ENCODE measurements around the gene DISC1.
A peak's percentile ranks its signal among the peaks of the same experiment; 100 is the strongest.

Gene DISC1

DNA sequence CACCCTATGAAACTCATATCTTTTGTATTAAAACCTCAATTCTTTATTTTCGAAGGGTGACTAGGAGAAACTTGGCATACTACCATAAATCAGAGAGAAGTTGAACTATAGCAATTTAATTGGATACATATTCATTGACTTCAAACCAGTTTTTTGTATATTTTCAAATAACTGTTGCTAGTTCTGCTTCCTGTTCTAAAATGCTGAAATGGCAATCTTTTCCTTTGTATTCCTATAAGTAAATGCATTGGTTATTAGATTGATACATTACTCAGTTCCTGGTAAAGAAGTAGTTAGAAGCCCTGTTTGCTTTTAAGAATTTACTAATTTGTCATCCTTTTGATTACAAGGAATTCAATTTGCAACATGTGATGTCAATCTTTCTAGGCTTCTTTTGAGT is 200.0 kb downstream of the DISC1 start:
- Mint-ChIP-seq H3K4me1 (no peaks in the 10 kb centered on the region), H3K9me3 (no peaks in the 10 kb centered on the region), H3K4me3 (no peak overlapping the region), H3K27ac (no peak overlapping the region), H3K27me3 (no peaks in the 10 kb centered on the region), H3K36me3 (peaks cover 3% of the 10 kb centered on the region)
- CTCF ChIA-PET, result no interaction called here
- DNase-seq, result no peak

DNA sequence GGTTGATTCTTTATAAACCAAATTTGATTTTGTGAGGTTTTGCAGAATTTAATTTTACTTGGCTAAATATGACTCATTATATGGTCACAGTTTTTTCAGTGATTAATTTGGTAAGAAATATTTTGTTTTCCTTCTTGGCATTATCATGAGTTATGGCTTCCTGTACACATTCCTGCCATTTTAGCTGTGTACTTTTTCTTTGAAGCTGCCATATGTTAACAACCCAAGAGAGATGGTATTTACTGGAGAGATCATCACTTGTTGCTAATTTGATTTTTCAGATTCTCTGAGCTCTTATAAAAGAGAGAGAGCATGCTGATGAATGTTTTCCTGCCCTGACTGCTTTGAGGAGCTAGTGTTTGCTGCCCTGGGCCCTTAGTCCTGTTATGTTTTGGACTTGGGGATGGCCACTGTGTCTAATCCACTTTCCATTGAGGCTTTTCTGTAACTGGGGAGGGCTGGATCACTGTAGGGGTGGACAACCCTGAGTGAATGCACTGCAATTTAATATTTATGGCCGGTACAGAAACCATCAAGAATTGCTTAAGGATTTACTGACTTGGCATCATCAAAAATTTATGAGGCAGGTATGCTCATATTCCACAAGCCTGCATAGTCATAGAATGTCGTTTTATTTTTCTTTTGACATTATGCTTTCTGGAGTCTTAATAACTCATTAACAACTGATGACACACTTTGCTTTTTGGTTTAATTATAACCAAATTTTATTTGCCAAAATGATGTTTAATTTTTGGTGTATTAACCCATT is 200.9 kb downstream of the DISC1 start:
- no peak for DNase-seq
- CTCF ChIA-PET, result no interaction called here
- Mint-ChIP-seq H3K27ac (no peak overlapping the region), H3K36me3 (peaks cover 3% of the 10 kb centered on the region), H3K9me3 (no peaks in the 10 kb centered on the region), H3K4me3 (no peak overlapping the region), H3K4me1 (no peaks in the 10 kb centered on the region), H3K27me3 (no peaks in the 10 kb centered on the region)

DNA sequence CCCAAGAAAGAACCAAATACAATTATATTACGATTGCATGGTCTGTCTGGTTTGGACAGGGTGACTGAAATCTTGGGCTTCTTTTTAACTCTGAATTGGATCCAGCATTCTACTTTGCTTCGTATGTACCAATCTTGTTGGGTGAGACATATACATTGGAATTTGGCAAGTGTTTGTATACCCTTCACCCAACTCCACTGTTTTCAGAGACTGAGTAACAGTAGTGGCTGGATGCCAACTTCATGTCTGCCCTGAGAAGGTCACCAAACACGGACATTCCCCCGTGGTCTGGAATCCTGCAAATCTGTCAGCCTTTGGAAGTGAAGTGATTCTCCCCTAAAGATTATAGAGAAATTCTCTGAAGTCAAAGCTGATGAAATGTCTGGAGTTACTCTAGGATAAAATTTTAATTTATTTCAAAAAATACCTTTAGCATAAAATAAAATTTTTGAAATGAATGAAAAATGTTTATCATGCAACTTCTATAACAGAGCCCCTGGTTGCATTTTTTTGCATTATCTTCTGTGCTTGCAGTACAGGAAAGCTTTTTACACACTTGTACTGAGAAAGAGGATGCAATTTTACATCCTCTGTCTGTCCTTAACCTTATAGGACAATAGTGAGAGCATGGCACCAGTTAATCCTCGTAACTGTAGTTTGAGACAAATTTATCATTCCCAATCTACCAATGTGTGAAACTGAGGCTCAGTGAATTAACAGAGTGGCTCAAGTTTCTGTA is 201.8 kb downstream of the DISC1 start:
- Mint-ChIP-seq H3K9me3 (no peaks in the 10 kb centered on the region), H3K36me3 (peaks cover 3% of the 10 kb centered on the region), H3K27me3 (no peaks in the 10 kb centered on the region), H3K4me3 (no peak overlapping the region), H3K27ac (no peak overlapping the region), H3K4me1 (no peaks in the 10 kb centered on the region)
- DNase-seq, result no peak
- CTCF ChIA-PET, result no interaction called here

DNA sequence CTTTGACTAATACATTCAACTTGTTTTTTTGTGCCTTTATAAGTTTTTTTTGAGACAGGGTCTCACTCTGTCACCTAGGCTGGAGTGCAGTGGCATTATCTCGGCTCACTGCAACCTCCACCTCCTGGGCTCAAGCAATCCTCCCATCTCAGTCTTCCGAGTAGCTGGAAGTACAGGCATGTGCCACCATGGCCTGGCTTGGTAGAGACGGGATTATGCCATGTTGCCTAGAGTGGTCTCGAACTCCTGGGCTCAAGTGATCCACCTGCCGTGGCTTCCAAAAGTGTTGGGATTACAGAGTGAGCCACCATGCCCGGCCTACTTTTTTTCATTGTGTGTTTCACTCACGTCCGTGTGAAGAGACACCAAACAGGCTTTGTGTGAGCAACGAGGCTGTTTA is 202.7 kb downstream of the DISC1 start:
- Mint-ChIP-seq H3K36me3 (peaks cover 3% of the 10 kb centered on the region), H3K4me3 (no peak overlapping the region), H3K27ac (no peak overlapping the region), H3K27me3 (no peaks in the 10 kb centered on the region), H3K9me3 (no peaks in the 10 kb centered on the region), H3K4me1 (no peaks in the 10 kb centered on the region)
- CTCF ChIA-PET, result no interaction called here
- DNase-seq, result no peak

DNA sequence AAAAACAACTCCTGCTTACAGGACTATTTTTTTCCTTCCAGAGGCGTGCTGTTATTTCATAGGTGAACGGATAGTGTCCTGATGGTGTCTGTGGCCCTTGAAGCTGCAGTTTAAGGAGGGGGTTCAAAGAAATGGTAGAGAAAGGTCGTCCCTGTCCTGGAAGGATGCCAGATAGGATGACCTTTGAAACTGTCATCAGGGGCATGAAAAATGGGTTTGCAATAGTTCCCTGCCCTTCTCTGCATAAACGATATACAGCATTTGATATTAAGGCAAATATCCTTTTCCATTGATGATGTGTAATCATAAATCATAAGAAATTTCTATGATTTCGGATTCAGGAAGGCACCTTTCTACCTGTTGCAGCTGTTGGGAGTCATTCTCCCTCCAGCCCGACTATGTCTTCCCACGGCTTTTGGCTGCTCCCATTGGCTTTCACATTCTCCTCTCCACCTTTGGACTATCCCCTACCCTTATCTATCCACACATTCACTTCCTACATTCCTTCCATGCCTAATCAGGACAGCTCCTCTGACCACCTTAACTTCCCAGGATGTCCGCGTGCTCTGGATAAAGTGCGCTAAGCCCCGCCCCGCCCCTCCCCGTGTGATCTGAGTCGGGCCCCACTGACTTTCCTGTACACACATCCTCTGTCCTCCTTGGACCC is 209.8 kb downstream of the DISC1 start:
- H3K27ac Mint-ChIP-seq, result no peak overlapping the region
- H3K4me1 Mint-ChIP-seq, result no peaks in the 10 kb centered on the region
- H3K4me3 Mint-ChIP-seq, result no peak overlapping the region
- no peaks in the 10 kb centered on the region for H3K27me3 Mint-ChIP-seq
- DNase-seq, result no peak
- CTCF ChIA-PET, result no interaction called here
- H3K9me3 Mint-ChIP-seq, result no peaks in the 10 kb centered on the region
- no peaks in the 10 kb centered on the region for H3K36me3 Mint-ChIP-seq

DNA sequence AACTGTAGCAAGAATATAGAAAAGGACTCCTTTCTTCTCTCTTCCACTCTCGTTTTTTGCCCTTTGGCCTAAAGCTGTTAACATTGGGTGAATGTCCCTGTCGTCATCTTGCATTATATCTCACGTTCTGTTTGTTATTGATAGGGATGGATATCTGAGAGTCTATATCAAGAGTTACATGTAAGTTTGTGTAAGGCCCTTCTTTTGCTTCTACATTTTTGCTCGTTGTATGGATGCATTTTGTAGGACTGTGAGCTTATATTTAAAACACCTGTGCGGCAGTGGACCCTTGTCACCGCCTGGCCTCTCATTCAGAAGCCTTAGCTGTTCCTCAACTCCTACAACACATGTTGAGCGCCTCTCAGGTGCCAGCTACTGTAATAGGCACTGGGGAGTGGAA is 211.9 kb downstream of the DISC1 start:
- no peak overlapping the region for H3K27ac Mint-ChIP-seq
- H3K27me3 Mint-ChIP-seq, result no peaks in the 10 kb centered on the region

DNA sequence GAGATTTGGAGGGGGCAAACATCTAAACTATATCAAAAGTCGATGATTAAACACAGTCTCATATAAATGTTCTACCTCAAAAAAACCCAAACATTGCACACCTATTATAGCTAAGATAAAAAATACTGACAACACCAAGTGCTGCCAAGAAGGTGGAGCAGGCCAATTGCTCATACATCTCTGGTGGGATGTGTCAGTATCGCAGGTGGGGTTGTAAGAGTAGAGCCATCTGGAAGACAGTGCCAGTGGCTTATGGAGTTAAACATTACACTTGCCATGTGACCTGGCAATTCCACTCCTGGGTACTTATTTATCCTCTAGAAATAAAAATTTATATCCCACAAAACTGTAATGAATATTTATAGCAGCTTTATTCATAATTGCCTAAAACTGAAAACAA is 213.4 kb downstream of the DISC1 start:
- Mint-ChIP-seq H3K27ac (no peak overlapping the region), H3K4me1 (peaks cover 11% of the 10 kb centered on the region), H3K9me3 (no peaks in the 10 kb centered on the region), H3K27me3 (no peaks in the 10 kb centered on the region), H3K4me3 (no peak overlapping the region), H3K36me3 (no peaks in the 10 kb centered on the region)
- DNase-seq, result no peak
- CTCF ChIA-PET, result no interaction called here

More for the DNA sequence above, 211.9 kb downstream of the DISC1 start:
- DNase-seq, result no peak
- H3K36me3 Mint-ChIP-seq, result no peaks in the 10 kb centered on the region
- CTCF ChIA-PET, result no interaction called here
- peaks cover under 1% of the 10 kb centered on the region for H3K4me1 Mint-ChIP-seq
- H3K4me3 Mint-ChIP-seq, result no peak overlapping the region
- H3K9me3 Mint-ChIP-seq, result no peaks in the 10 kb centered on the region

DNA sequence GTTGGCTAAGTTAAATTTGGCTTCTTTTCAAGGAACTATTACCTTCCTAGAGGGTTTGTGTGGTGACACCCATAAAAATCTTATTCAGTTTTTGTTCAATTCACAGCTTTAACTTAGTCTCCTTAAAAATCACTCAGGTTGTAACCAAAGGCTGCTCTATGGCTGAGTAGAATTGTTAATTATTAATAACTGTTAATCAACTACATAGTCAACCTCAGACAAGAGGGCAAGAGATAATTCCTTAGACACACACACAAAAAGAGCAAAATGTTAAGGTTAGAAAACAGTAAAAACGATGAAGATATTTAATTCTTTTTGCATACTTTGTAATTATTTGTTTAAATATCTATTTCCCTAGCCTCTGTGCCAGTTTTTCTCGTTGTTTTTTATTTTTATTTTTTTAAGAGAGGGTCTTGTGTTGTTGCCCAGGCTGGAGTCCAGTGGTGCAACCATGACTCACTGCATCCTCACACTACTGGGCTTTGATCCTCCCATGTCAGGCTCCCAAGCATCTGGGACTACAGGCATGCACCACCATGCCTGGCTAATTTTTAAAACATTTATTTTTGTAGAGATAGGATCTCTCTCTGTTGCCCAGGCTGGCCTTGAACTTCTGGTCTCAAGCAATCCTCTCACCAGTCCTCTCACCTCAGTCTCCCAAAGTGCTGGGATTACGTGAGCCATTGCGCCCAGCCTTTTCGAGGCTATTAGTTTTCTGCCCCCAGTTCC is 215.2 kb downstream of the DISC1 start:
- DNase-seq, result no peak
- Mint-ChIP-seq H3K4me3 (no peak overlapping the region), H3K9me3 (no peaks in the 10 kb centered on the region), H3K4me1 (peaks cover 14% of the 10 kb centered on the region), H3K27me3 (no peaks in the 10 kb centered on the region), H3K36me3 (no peaks in the 10 kb centered on the region), H3K27ac (no peak overlapping the region)
- CTCF ChIA-PET, result no interaction called here

DNA sequence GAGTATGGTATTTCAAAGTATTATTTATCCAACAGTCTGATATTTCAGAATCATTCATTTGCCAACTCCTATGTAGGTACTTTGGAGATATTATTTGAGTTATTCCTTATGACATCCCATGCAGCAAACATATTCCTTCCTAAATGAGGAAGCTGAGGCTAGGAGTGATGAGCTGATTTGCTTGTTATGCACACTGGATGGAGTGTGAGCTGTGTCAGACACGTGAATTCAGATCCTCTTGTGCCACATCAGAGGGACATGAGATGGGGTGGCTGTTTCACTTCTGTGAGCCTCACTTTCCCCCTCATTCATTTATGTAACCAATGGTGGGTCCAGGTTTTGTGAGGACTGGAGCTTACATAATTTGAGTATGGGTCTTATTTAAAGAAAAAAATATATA is 215.9 kb downstream of the DISC1 start:
- no peaks in the 10 kb centered on the region for H3K9me3 Mint-ChIP-seq
- H3K36me3 Mint-ChIP-seq, result no peaks in the 10 kb centered on the region
- DNase-seq, result no peak
- CTCF ChIA-PET, result no interaction called here
- H3K4me1 Mint-ChIP-seq, result peaks cover 14% of the 10 kb centered on the region
- H3K27ac Mint-ChIP-seq, result no peak overlapping the region
- H3K4me3 Mint-ChIP-seq, result no peak overlapping the region
- no peaks in the 10 kb centered on the region for H3K27me3 Mint-ChIP-seq

DNA sequence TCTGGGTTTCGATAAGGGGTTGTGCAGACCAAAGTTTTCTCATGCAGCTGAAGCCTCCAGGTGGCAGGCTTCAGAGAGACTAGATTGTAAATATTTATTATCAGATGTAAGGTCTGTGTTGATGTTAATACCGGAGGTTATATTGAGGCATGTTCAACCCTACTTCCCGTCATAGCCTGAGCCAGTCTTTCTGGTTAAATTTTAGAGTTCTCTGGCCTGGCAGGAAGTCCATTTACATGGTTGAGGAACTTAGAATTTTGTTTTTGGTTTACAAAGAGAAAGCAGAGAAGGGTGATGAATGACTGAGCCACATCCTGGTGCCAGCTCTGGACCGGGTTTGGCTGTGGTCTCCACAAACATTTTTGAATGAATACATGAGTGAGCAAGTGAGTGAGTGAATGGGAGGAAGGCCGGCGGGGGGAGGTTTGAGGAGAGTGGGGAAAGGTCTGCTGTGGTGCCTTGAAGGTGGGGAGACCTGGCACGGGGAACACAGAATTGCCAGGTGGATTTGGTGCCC is 218.5 kb downstream of the DISC1 start:
- no peaks in the 10 kb centered on the region for H3K9me3 Mint-ChIP-seq
- CTCF ChIA-PET, result interaction anchor here (0.6 kb wide), 1 partner anchor 1225 kb away, joined by 4 read pairs; no protein-coding TSS in a partner anchor
- H3K27ac Mint-ChIP-seq, result peak overlapping the region; percentile 2
- H3K27me3 Mint-ChIP-seq, result no peaks in the 10 kb centered on the region
- no peak for DNase-seq
- peaks cover 14% of the 10 kb centered on the region for H3K4me1 Mint-ChIP-seq
- no peak overlapping the region for H3K4me3 Mint-ChIP-seq
- no peaks in the 10 kb centered on the region for H3K36me3 Mint-ChIP-seq

DNA sequence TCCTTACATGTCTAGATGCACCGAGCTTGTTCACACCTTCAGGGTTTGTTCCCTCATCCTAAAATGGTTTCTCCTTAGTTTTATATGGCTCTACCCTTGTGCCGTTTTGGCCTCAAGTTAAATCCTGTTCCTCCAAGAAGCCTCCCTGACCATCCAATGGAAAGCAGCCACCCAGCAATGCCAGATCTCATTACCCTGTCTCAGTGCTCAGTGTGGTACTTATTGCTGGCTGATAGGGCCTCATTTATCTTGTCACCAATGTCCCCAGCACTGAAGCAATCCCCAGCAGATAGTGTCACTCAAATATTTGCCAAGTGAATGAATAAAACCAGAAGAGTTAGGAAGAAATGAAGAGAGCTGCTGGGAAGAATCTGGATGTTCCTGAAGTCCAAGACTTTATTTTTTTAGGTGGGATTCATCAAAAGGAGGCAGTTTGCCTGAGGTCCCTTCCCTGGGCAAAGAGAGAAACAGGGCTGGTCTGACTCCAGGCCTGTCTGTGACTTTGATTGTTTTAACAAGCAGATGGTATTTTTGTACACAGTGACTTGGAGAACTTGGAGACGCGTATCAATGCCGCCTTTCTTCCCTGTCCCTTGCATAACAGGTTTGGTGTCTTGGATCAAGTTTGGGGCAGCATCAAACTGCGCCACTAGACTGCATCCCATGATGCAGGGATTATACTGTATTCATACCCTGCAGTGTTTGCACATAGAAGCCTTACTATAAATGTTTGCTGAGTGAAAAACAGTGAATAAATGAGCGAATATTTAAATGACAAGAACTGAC is 221.2 kb downstream of the DISC1 start:
- H3K27ac Mint-ChIP-seq, result no peak overlapping the region
- H3K4me3 Mint-ChIP-seq, result no peak overlapping the region
- no peaks in the 10 kb centered on the region for H3K36me3 Mint-ChIP-seq
- H3K9me3 Mint-ChIP-seq, result no peaks in the 10 kb centered on the region
- H3K4me1 Mint-ChIP-seq, result peaks cover 14% of the 10 kb centered on the region
- no peaks in the 10 kb centered on the region for H3K27me3 Mint-ChIP-seq
- CTCF ChIA-PET, result no interaction called here
- no peak for DNase-seq

DNA sequence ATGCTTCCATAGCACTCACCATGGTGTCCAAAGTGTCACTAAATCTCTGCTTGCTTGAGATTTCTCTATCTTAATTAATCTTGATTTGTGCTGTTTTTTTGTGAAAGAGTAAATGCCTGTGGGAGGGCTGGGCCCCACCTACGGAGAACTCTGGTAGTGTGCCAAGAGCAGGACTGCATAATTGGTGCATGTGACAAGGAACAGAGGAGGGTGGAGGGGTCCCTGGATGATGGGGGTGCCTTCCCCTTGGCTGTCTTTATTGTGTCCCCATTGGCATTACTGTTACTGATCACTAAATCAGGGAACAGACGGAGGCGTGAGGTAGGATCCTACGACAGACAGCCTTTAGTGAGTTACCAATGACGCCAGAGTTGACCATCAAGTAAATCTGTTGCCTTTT is 223.4 kb downstream of the DISC1 start:
- no peak for DNase-seq
- CTCF ChIA-PET, result no interaction called here
- no peak overlapping the region for H3K4me3 Mint-ChIP-seq
- H3K27ac Mint-ChIP-seq, result no peak overlapping the region
- H3K36me3 Mint-ChIP-seq, result no peaks in the 10 kb centered on the region
- no peaks in the 10 kb centered on the region for H3K9me3 Mint-ChIP-seq
- H3K4me1 Mint-ChIP-seq, result peaks cover 4% of the 10 kb centered on the region
- H3K27me3 Mint-ChIP-seq, result no peaks in the 10 kb centered on the region

DNA sequence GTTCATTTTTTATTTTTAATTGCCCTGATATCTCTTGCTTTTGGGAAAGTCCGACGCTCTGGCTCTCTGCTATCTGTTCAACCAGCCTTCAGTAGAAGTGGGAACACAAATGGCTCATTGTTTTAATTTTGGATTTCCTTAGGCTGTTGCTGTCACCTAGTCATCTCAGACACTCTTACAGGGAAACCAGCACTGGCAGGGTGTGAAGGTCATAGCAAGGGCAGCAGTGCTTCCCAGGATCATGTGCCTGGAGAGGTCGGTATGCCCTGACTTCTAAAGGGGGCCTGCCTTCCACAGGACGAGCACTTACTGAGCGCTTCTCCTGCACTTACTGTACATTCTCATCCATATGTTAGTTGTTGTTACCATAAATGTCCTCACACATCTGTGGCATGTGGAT is 224.2 kb downstream of the DISC1 start:
- no peaks in the 10 kb centered on the region for H3K9me3 Mint-ChIP-seq
- no peak overlapping the region for H3K4me3 Mint-ChIP-seq
- peaks cover 3% of the 10 kb centered on the region for H3K36me3 Mint-ChIP-seq
- no peak overlapping the region for H3K27ac Mint-ChIP-seq
- CTCF ChIA-PET, result no interaction called here
- no peaks in the 10 kb centered on the region for H3K4me1 Mint-ChIP-seq
- H3K27me3 Mint-ChIP-seq, result no peaks in the 10 kb centered on the region
- DNase-seq, result no peak

Data from activated naive CD4-positive, alpha-beta T cell treated with anti-CD3 and anti-CD28 coated beads, Interleukin-2, amount 10 ng/mL, durations not matched to agents 7 days and 5 days (primary cell).